Fibroblast of villous mesenchyme (primary cell): Measurements from ENCODE around the gene SCFD1. TPM values are rescaled to one million over a fixed set of nuclear protein-coding genes. Genes with fewer than 3 reads are reported as not detected.
A peak's percentile ranks its signal among the peaks of the same experiment; 100 is the strongest.

Experiments
- DNase-seq: peaks from one replicate; pipeline ENCODE4 v3.0.0-alpha.2; 2010; ENCODE audit warnings: low read depth
- H3K4me3 ChIP-seq: 2 replicates; pipeline ENCODE4 v1.5.1; 2011; ENCODE audit warnings: low read depth, mild to moderate bottlenecking, low read length
- CTCF ChIP-seq: IDR thresholded peaks from 2 replicates; pipeline ENCODE4 v1.5.1; 2012; ENCODE audit warnings: low read depth, mild to moderate bottlenecking, low read length; ENCODE audit not compliant: insufficient read depth
- total RNA-seq: library from RNA; depleted of rRNA; stranded (reverse); fragments of >200 nt; gene quantifications from 2 replicates; pipeline ENCODE4 v1.2.3, GENCODE V29; 2012

The SCFD1 gene
- total RNA-seq, 1 donor, result 203 TPM

GRCh38 chr14:30655124-30655523, 33.0 kb downstream of the SCFD1 start:
- no peak for TF ChIP-seq CTCF
- DNase-seq, result peak; percentile 43
- no peak overlapping the region for H3K4me3 ChIP-seq

DNA sequence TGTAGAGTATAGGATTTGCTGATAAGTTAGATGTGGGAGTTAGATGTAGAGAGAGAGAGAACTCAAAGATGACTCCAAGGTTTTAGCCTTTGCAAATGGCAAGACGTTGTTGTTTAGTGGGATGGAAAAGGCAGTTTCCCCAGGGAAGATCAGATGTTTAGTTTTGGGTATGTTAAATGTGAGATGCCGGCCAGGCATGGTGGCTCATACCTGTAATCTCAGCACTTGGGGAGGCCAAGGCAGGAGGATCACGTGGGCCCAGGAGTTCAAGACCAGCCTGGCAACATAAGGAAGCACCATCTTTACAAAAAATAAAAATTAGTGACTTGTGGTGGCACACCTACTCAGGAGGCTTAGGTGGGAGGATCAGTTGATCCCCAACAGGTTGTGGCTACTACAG, 33.5 kb downstream of the SCFD1 start:
- no peak overlapping the region for H3K4me3 ChIP-seq
- TF ChIP-seq CTCF, result no peak
- DNase-seq, result no peak

DNA sequence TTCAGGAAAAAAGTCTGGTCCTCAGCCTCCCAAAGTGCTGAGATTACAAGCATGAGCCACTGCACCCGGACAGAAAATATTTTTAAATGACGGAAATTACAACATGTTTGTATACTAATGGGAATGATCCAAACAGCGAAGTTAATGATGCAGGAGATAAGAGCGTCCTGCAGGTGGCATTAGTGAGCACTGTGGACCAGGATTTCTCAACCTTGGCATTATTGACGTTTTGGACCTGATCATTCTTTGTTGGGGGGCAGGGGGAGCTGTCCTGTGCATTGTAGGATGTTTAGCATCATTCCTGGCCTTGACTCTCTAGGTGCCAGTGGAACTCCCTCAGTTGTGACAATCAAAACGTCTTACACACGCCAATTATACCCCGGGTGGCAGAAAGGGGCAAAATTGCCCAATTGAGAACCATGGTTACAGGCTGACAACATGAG, 34.1 kb downstream of the SCFD1 start:
- TF ChIP-seq CTCF, result peak; percentile 66
- DNase-seq, result peak; percentile 44

DNA sequence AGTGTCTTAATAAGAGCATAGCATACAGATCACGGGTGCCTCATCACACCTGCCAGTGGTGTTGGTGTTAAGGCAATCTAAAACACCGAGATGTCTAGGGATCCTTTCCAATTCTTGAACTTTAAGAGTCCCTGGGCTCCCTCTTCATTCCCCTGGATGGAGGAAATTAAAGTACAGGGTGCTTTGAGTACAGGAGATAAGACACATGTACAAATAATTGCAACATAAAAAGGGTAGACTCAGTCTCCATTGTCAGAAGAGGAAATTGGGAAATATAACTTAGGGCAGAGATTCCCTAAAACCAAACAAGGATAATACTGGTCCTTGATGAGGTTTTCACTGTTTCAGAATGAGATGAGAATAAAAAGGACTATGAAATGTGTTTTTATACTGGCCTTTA, 34.9 kb downstream of the SCFD1 start:
- DNase-seq, result no peak
- TF ChIP-seq CTCF, result no peak
- no peak overlapping the region for H3K4me3 ChIP-seq

More for the DNA sequence above, 34.1 kb downstream of the SCFD1 start:
- no peak overlapping the region for H3K4me3 ChIP-seq

- H3K4me3 ChIP-seq, result no peak overlapping the region
- TF ChIP-seq CTCF, result peak; percentile 28
- no peak for DNase-seq
Measured at GRCh38 chr14:30657606-30658163, 35.6 kb downstream of the SCFD1 start.

DNA sequence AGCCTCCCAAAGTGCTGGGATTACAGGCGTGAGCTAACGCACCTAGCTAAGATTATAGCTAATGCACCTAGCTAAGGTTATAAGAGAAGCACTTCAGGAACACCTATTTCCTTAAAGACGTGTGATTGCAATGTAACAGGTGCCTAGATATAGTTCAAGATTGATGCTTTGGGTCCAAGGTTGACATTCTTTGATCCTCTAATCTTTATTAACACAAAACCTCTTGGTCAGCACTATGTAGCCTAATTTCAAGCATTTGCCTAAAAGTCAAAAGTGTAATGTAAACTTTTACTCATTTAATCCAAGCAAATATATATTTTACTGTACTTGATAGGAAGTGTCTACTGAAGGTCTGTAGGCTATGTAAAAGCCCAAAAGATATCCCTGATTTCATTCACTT, 36.5 kb downstream of the SCFD1 start:
- DNase-seq, result no peak
- no peak overlapping the region for H3K4me3 ChIP-seq
- TF ChIP-seq CTCF, result no peak

DNA sequence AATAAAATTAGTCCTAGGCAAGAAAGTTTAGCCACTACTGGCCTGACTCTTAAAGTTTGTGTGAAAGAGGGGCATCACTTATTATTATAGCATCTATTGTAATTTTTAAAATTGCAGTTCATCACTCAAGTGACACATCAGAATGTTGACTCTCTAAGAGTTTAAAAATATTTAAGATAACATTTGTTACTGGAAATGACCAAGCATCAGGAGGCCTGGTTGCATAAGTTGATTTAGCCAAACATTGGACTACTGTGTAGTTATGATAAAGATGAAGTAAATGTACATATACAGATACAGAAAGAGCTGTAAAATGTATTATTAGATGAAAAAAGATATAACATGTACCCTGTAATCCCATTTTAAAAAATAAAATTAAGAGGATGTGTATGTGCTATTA, 47.5 kb downstream of the SCFD1 start:
- DNase-seq, result no peak
- no peak overlapping the region for H3K4me3 ChIP-seq
- TF ChIP-seq CTCF, result no peak
